Cardiac fibroblast (primary cell): ENCODE results near the gene ACTR3C.

Experiments used
- DNase-seq, 2 donors: peaks; one replicate each; pipeline versions ENCODE4 v3.0.0 to v3.0.0-alpha.2; 2010; ENCODE audit warnings: low read depth in 2 of 2
- H3K4me3 ChIP-seq, 2 donors: replicated peaks in 1 of 2; 1 replicate in 1 of 2; 2 replicates in 1 of 2; pipeline ENCODE4 v1.5.1; 2011; ENCODE audit warnings: low read depth in 2 of 2, low read length in 2 of 2, mild to moderate bottlenecking in 2 of 2, moderate library complexity in 1 of 2
- CTCF ChIP-seq: IDR thresholded peaks from one replicate; pipeline ENCODE4 v1.5.1; 2011; ENCODE audit warnings: low read depth, mild to moderate bottlenecking, low read length, inconsistent platforms

ACTR3C gene

GRCh38 chr7:150330211-150330885 lies 7.0 kb upstream of the ACTR3C start:
- H3K4me3 ChIP-seq: no peak overlapping the region
- no peak for DNase-seq
- TF ChIP-seq CTCF: no peak

- TF ChIP-seq CTCF: no peak
- DNase-seq: no peak
- H3K4me3 ChIP-seq: no peak overlapping the region
These were observed 6.2 kb upstream of the ACTR3C start for GRCh38 chr7:150329331-150330120.

- no peak overlapping the region for H3K4me3 ChIP-seq
- no peak for TF ChIP-seq CTCF
- DNase-seq: no peak
These were observed 4.0 kb upstream of the ACTR3C start for GRCh38 chr7:150327308-150327707.

GRCh38 chr7:150326657-150327268 lies 3.4 kb upstream of the ACTR3C start:
- TF ChIP-seq CTCF: no peak
- H3K4me3 ChIP-seq: no peak overlapping the region
- DNase-seq: no peak

- no peak for TF ChIP-seq CTCF
- no peak overlapping the region for H3K4me3 ChIP-seq
- DNase-seq: no peak
These were observed 2.6 kb upstream of the ACTR3C start for GRCh38 chr7:150325901-150326300.

- no peak overlapping the region for H3K4me3 ChIP-seq
- TF ChIP-seq CTCF: no peak
- DNase-seq: peak; percentile 56 to 83
These were observed 1.8 kb upstream of the ACTR3C start for GRCh38 chr7:150325110-150325611.
